ENCODE results near the gene CPNE5.
"Not testable (repeated sequence)": the region's sequence is repeated elsewhere in the genome, so short reads cannot be mapped to it uniquely, and the experiment has no call there.

CPNE5 gene

GRCh38 chr6:36712816-36713215 is 126.4 kb downstream of the CPNE5 start:
- peaks cover 6% of the 10 kb centered on the region for H3K4me1 ChIP-seq (ENCODE audit: insufficient read depth, poor library complexity, severe bottlenecking)
- no peaks in the 10 kb centered on the region for H3K27me3 ChIP-seq (ENCODE audit: insufficient read depth, poor library complexity, severe bottlenecking)
- no peaks in the 10 kb centered on the region for H3K36me3 ChIP-seq (ENCODE audit: low read depth)
- H3K27ac ChIP-seq (ENCODE audit: poor library complexity, severe bottlenecking): no peak overlapping the region
- no peaks in the 10 kb centered on the region for H3K9me3 ChIP-seq (ENCODE audit: severe bottlenecking)
- ATAC-seq (ENCODE audit: low read depth) (no peak), DNase-seq (ENCODE audit: low spot score) (no peak)
- no peak for TF ChIP-seq CTCF (IDR thresholded peaks at IDR 0.05; ENCODE audit: poor library complexity, severe bottlenecking)
- no peak overlapping the region for H3K4me3 ChIP-seq (ENCODE audit: severe bottlenecking)

GRCh38 chr6:36706339-36706738 is 132.9 kb downstream of the CPNE5 start:
- H3K36me3 ChIP-seq (ENCODE audit: low read depth): no peaks in the 10 kb centered on the region
- no peak for TF ChIP-seq CTCF (IDR thresholded peaks at IDR 0.05; ENCODE audit: poor library complexity, severe bottlenecking)
- no peak for ATAC-seq (ENCODE audit: low read depth)
- no peak for DNase-seq (ENCODE audit: low spot score)
- peaks cover 6% of the 10 kb centered on the region for H3K4me1 ChIP-seq (ENCODE audit: insufficient read depth, poor library complexity, severe bottlenecking)
- no peak overlapping the region for H3K27ac ChIP-seq (ENCODE audit: poor library complexity, severe bottlenecking)
- H3K4me3 ChIP-seq (ENCODE audit: severe bottlenecking): no peak overlapping the region
- H3K27me3 ChIP-seq (ENCODE audit: insufficient read depth, poor library complexity, severe bottlenecking): no peaks in the 10 kb centered on the region
- H3K9me3 ChIP-seq (ENCODE audit: severe bottlenecking): no peaks in the 10 kb centered on the region

GRCh38 chr6:36704961-36705577 is 134.2 kb downstream of the CPNE5 start:
- not testable (repeated sequence) for DNase-seq (ENCODE audit: low spot score); H3K4me3 ChIP-seq (ENCODE audit: severe bottlenecking); H3K27me3 ChIP-seq (ENCODE audit: insufficient read depth, poor library complexity, severe bottlenecking); ATAC-seq (ENCODE audit: low read depth); H3K9me3 ChIP-seq (ENCODE audit: severe bottlenecking); H3K36me3 ChIP-seq (ENCODE audit: low read depth); H3K27ac ChIP-seq (ENCODE audit: poor library complexity, severe bottlenecking)
- peaks cover 14% of the 10 kb centered on the region for H3K4me1 ChIP-seq (ENCODE audit: insufficient read depth, poor library complexity, severe bottlenecking)

GRCh38 chr6:36703982-36704381 is 135.3 kb downstream of the CPNE5 start:
- no peak for TF ChIP-seq CTCF (IDR thresholded peaks at IDR 0.05; ENCODE audit: poor library complexity, severe bottlenecking)

GRCh38 chr6:36703081-36703606 is 136.1 kb downstream of the CPNE5 start:
- Histone ChIP-seq H3K4me1 (ENCODE audit: insufficient read depth, poor library complexity, severe bottlenecking) (peaks cover 14% of the 10 kb centered on the region), H3K36me3 (ENCODE audit: low read depth) (no peaks in the 10 kb centered on the region), H3K4me3 (ENCODE audit: severe bottlenecking) (no peak overlapping the region), H3K27me3 (ENCODE audit: insufficient read depth, poor library complexity, severe bottlenecking) (no peaks in the 10 kb centered on the region), H3K27ac (ENCODE audit: poor library complexity, severe bottlenecking) (no peak overlapping the region), H3K9me3 (ENCODE audit: severe bottlenecking) (no peaks in the 10 kb centered on the region)
- TF ChIP-seq CTCF (IDR thresholded peaks at IDR 0.05; ENCODE audit: poor library complexity, severe bottlenecking): no peak
- DNase-seq (ENCODE audit: low spot score) (no peak), ATAC-seq (ENCODE audit: low read depth) (no peak)

More at GRCh38 chr6:36703982-36704381, 135.3 kb downstream of the CPNE5 start:
- DNase-seq (ENCODE audit: low spot score) (no peak), ATAC-seq (ENCODE audit: low read depth) (no peak)
- Histone ChIP-seq H3K36me3 (ENCODE audit: low read depth) (no peaks in the 10 kb centered on the region), H3K4me1 (ENCODE audit: insufficient read depth, poor library complexity, severe bottlenecking) (peaks cover 14% of the 10 kb centered on the region), H3K4me3 (ENCODE audit: severe bottlenecking) (no peak overlapping the region), H3K27ac (ENCODE audit: poor library complexity, severe bottlenecking) (no peak overlapping the region), H3K9me3 (ENCODE audit: severe bottlenecking) (no peaks in the 10 kb centered on the region), H3K27me3 (ENCODE audit: insufficient read depth, poor library complexity, severe bottlenecking) (no peaks in the 10 kb centered on the region)

Data from RWPE2 (cell line).